Urinary bladder (tissue), 4 donors: ENCODE measurements around the gene CHPT1. TPM values are rescaled to one million over a fixed set of nuclear protein-coding genes. Genes with fewer than 3 reads are reported as not detected.
"Not testable (repeated sequence)": the region's sequence is repeated elsewhere in the genome, so short reads cannot be mapped to it uniquely, and the experiment has no call there.

Experiments used
- DNase-seq: peaks from one replicate; pipeline ENCODE4 v3.0.0-alpha.2; 2015; ENCODE audit errors: extremely low spot score
- H3K27ac ChIP-seq: one replicate; pipeline ENCODE4 v1.5.1; 2013; ENCODE audit warnings: low read depth, mild to moderate bottlenecking, moderate library complexity
- H3K36me3 ChIP-seq: one replicate; pipeline ENCODE4 v1.6.1; 2013; ENCODE audit warnings: mild to moderate bottlenecking, moderate library complexity; ENCODE audit not compliant: insufficient read depth
- H3K4me1 ChIP-seq: one replicate; pipeline ENCODE4 v1.6.1; 2013; ENCODE audit warnings: mild to moderate bottlenecking, moderate library complexity; ENCODE audit not compliant: insufficient read depth
- H3K4me3 ChIP-seq: one replicate; pipeline ENCODE4 v1.5.1; 2013; ENCODE audit warnings: low read depth, low read length
- WGBS: extraction: QIAGEN DNeasy Blood & Tissue Kit; methylation state at CpG from one replicate; pipeline ENCODE4 v1.1.7; 2013; 5-methylcytosine and 5-hydroxymethylcytosine counted together
- polyA plus RNA-seq: library from polyadenylated mRNA; stranded (reverse); fragments of 200-250 nt; gene quantifications from one replicate; pipeline ENCODE4 v1.2.3, GENCODE V29; 2013
- total RNA-seq: library from RNA; depleted of rRNA; stranded (reverse); fragments of >200 nt; gene quantifications from one replicate; pipeline ENCODE4 v1.2.3, GENCODE V29; 2014
- donor health status: healthy with polysubstance abuse.
- donor health status: healthy.

The CHPT1 gene
- total RNA-seq = 42.1 TPM
- 41.4 TPM for polyA plus RNA-seq

DNA sequence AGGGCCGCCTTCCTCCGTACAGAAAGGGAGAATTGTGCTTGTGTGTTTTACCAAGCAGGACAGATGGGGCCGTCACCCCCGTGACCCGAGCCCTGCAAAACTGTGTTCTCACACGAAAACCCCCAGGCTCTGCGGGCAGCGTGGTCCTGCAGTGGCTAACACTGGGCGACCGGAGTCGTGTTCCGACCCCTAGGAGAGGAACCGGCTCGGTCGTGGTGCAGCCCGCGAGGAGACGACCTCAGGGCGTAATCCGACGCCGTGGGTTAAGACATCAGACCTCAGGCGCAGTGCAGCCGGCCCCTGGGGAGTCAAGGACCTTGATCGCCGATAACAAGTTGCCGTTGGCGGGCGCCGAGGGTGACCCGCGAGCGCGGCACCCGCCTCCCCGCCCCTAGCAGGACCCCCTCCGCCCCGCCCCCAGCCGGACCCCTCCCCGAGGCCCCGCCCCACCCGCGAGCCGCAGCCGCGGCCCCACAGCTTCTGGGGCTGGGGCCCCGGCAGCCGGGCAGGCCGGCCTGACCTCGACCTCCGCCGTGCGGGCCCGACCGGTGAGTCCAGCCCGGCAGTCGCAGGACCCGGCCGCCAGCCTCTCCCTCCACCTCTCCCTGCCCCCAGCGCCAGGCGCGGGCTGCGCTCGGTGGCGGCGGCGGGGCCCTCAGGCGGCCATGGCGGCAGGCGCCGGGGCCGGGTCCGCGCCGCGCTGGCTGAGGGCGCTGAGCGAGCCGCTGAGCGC is at the start of gene CHPT1:
CHPT1 (plus strand) TSS at position 444 of the 733 bp plus-strand sequence; CDS start at position 666, 222 bp downstream.
- under 1% methylated on average over 80 of the region's 80 CpGs for WGBS
- peak within 1 kb of the TSS; percentile 95 for H3K27ac ChIP-seq
- peak within 1 kb of the TSS; percentile 94 for H3K4me3 ChIP-seq
- DNase-seq = no peak
- no peaks in the 10 kb centered on the region for H3K36me3 ChIP-seq
- peaks cover 1% of the 10 kb centered on the region for H3K4me1 ChIP-seq

DNA sequence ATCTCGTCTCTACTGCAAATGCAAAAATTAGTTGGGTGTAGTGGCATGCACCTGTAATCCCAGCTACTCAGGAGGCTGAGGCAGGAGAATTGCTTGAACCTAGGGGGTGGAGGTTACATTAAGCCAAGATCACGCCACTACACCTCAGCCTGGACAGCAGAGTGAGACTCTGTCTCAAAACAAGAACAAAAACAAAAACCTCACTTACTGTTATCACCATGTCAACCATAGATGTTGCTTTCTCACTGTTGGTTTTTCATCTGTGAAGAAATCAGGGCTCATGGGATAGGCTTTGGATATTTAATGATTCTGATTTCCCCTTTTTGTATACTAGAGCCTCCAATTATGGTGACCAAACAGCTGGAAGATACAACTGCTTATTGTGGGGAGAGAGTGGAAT is 49.7 kb upstream of the CHPT1 start:
- no peaks in the 10 kb centered on the region for H3K4me1 ChIP-seq
- H3K36me3 ChIP-seq = no peaks in the 10 kb centered on the region
- no peak for DNase-seq
- H3K4me3 ChIP-seq = no peak overlapping the region
- H3K27ac ChIP-seq = no peak overlapping the region
- WGBS = 86% methylated on average over 2 of the region's 2 CpGs

DNA sequence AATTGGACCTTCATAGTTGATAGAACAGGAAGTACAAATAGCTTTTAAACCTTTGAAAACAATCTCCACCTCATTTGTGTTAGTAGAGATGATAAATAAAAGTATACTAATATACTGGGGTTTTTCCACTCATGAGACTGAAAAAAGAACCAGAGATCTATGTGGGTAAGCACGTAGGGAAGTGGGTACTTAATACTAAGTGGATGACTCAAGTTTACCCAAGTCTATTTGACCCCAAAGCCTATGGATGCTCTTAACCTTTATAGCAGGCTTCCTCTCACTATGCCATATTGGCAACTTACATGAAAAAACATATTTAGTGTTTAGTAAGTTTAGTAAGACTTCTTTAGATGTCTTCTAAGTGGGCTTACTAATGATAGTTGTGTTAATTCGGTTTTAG is 49.2 kb upstream of the CHPT1 start:
- Histone ChIP-seq H3K4me1 (no peaks in the 10 kb centered on the region), H3K4me3 (no peak overlapping the region), H3K36me3 (no peaks in the 10 kb centered on the region), H3K27ac (no peak overlapping the region)
- WGBS = 65% methylated on average over 2 of the region's 2 CpGs
- DNase-seq = no peak

DNA sequence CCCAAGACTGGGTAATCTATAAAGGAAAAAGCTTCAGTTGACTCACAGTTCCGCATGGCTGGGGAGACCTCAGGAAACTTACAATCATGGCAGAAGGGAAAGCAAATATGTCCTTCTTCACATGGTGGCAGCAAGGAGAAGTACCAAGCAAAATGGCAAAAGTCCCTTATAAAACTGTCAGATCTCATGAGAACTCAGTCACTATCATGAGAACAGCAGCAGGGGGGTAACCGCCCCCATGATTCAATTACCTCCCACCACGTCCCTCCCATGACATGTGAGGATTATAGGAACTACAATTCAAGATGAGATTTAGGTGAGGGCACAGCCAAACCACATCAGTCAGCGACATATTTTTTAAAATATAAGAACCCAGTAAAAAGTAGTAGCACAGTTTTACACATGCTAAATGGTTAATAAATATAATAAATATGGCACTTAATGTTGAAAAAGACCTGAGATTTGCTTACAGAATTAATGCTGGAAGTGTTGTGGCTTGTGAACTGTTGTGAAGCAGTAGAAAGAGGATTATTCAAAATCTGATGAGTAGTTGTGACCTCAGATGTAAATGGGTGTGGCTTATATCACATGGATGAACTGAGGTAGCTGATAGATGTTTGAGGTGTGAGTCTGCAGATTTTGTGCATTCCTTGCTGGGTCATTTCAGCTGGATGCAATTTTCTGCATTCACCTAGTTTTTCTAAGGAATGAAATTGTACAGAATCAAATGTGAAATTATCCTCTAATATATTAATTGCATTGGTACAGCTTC is 46.9 kb upstream of the CHPT1 start:
- no peaks in the 10 kb centered on the region for H3K36me3 ChIP-seq
- H3K4me1 ChIP-seq = no peaks in the 10 kb centered on the region
- 76% methylated on average over 4 of the region's 4 CpGs for WGBS
- DNase-seq = no peak
- H3K4me3 ChIP-seq = no peak overlapping the region
- H3K27ac ChIP-seq = no peak overlapping the region

DNA sequence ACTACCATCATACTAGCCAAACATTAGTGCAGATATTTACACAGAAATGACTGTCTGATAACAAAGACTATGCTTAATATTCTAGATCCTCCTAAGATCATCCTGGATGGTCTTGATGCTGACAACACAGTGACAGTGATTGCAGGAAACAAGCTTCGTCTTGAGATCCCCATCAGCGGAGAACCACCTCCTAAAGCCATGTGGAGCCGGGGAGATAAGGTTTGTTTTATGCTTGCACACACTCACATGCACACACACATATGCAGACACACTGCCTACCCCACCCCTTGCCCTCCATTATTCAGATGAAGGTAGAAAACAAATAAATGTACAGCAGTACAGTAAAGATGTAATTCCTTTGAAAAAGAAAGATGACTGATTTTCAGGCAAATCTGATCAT is 44.4 kb upstream of the CHPT1 start:
- no peaks in the 10 kb centered on the region for H3K36me3 ChIP-seq
- no peak for DNase-seq
- H3K4me1 ChIP-seq = no peaks in the 10 kb centered on the region
- H3K27ac ChIP-seq = no peak overlapping the region
- H3K4me3 ChIP-seq = no peak overlapping the region
- 31% methylated on average over 3 of the region's 3 CpGs for WGBS

DNA sequence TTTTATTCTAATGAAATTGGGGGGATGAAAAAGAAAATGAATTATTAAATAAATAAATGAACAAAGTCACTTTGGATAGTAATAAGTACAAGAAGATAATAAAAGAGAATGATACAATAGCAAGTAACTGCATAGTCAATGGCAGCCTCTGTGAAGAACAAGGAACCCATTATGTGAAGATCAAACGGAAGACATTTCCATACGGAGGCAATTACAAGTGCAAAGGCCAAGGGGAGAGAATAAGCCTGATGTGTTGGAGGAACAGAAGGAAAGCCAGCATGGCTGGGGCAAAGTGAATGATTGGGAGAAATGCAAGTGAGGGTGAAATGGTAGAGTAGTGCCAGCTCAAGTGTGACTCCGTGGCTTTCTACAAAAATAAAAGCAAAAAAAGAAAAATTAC is 43.9 kb upstream of the CHPT1 start:
- WGBS = 53% methylated on average over 3 of the region's 3 CpGs

DNA sequence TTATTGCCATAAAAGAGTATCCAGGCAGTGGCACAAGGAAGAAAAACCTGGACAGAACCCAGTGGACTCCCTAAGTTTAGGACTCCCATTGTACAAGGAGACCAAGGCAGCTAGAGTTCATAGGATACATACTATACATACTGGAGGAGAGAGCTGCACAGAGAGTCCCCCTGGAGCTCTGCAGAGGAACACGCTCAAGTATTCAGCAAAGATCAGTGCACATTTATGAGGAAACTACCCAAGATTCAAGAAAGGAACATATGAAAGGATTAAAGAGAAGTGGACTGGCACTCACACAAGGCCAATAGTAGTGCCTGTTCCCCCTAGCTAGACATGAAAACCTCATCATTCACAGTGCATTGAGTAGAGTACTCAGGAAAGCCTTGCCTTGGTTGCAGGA is 43.0 kb upstream of the CHPT1 start:
- no peak overlapping the region for H3K27ac ChIP-seq
- DNase-seq = no peak
- no peak overlapping the region for H3K4me3 ChIP-seq
- no peaks in the 10 kb centered on the region for H3K4me1 ChIP-seq
- H3K36me3 ChIP-seq = no peaks in the 10 kb centered on the region
- WGBS = 87% methylated on average over 1 of the region's 1 CpG

More for the DNA sequence above, 43.9 kb upstream of the CHPT1 start:
- no peak for DNase-seq
- no peaks in the 10 kb centered on the region for H3K36me3 ChIP-seq
- H3K4me1 ChIP-seq = no peaks in the 10 kb centered on the region
- H3K27ac ChIP-seq = no peak overlapping the region
- H3K4me3 ChIP-seq = no peak overlapping the region

DNA sequence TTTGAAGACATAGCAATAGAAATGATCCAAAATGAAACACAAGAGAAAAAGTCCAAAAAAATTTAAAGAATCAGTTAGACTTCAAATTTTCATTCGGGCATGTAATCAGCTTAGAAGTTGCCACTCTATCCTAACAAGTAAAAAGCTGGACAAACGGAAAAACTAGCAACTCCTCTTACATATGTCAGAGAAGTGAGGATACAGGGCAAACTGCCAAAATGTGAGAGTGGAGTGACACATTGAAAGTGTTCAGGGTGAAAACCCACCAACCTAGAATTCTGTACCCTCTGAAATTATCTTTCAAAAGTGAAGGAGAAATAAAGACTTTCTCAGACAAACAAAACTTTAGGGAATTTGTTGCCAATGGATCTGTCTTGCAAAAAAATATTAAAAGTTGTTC is 42.0 kb upstream of the CHPT1 start:
- Histone ChIP-seq H3K4me3 (no peak overlapping the region), H3K27ac (no peak overlapping the region), H3K36me3 (no peaks in the 10 kb centered on the region), H3K4me1 (no peaks in the 10 kb centered on the region)
- no peak for DNase-seq
- WGBS = 51% methylated on average over 2 of the region's 2 CpGs

DNA sequence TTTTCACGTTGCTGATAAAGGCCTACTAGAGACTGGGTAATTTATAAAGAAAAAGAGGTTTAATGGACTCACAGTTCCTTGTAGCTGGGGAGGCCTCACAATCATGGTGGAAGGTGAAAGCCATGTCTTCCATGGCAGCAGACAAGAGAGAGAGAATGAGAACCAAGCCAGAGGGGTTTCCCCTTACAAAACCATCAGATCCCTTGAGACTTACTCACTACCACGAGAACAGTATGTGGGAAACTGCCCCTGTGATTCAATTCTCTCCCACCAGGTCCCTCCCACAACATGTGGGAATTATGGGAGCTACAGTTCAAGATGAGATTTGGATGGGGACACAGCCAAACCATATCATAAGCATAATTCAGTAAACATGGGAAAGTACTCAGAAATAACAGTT is 36.8 kb upstream of the CHPT1 start:
- H3K4me3 ChIP-seq, H3K4me1 ChIP-seq, DNase-seq, H3K27ac ChIP-seq, H3K36me3 ChIP-seq: not testable (repeated sequence)
- WGBS = 75% methylated on average over 2 of the region's 2 CpGs

DNA sequence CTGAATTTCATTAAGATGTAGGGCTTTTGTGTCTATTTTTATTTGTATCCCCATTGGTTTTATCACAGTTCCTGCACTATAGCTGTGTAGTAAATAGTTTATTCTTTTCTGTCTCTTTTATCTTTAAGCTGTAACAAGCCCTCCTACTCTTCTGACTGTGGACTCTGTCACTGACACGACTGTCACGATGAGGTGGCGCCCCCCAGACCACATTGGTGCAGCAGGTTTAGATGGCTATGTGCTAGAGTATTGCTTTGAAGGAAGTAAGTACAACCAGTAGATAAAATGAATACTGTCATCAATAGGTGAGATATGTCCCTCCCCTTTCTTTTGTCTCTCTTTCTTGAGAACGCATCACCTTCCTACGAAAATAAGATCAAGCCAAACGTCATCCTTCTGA is 34.1 kb upstream of the CHPT1 start:
- no peaks in the 10 kb centered on the region for H3K4me1 ChIP-seq
- no peak overlapping the region for H3K27ac ChIP-seq
- 77% methylated on average over 6 of the region's 6 CpGs for WGBS
- no peaks in the 10 kb centered on the region for H3K36me3 ChIP-seq
- no peak overlapping the region for H3K4me3 ChIP-seq
- no peak for DNase-seq

DNA sequence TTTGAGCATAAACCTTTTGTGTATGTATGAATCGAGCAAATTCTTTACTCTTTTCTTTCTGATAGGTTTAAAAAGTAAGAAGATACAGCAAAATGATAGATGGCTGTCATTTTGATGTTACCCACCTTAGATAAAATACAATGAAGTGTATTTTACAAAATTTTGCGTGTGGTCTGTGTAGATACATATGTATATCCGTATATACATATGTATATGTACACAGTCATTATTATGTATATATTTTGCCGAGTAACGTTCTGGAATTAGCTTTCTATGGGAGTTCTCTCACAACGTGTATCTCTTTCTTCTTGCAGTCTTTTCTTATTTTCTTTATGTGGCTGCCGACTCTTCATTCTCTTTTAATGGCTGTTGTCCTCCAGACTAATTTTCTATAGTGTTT is 32.4 kb upstream of the CHPT1 start:
- DNase-seq = no peak
- no peak overlapping the region for H3K27ac ChIP-seq
- WGBS = 69% methylated on average over 7 of the region's 7 CpGs
- no peak overlapping the region for H3K4me3 ChIP-seq
- H3K36me3 ChIP-seq = no peaks in the 10 kb centered on the region
- no peaks in the 10 kb centered on the region for H3K4me1 ChIP-seq

DNA sequence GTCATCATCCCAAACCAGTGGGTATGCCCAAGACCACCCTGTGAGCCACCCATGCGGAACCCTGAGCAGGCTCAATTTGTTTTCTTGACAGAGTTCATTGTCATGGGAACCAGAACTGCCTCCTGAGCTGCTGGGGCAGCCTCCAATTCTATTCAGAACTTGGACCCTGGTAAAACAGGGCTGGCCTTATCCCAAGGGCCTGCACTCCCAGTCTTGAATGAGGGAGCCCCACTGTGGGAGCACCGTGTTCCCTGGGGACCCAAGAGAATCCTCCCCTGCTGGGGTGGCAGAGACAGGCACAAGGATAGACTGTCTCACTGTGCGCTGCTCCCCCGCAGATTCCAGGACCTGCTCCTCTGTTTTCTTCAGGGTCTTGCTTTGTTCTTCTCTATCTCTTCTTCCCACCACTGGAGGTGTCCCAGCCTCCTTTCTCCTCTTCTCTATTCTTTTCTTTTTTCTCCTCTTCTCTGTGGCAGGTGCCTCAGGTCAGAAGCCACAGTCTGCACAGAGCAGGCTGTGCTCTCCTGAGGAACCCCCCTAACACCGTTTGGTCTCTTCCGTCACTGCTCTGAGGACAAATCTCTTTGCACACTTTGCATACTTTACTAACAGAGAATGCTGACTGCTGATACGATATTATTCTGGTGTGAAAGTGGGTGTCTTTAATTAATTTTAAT is 31.2 kb upstream of the CHPT1 start:
- no peak for DNase-seq
- Histone ChIP-seq H3K4me1 (no peaks in the 10 kb centered on the region), H3K36me3 (no peaks in the 10 kb centered on the region), H3K4me3 (no peak overlapping the region), H3K27ac (no peak overlapping the region)
- 78% methylated on average over 7 of the region's 7 CpGs for WGBS

DNA sequence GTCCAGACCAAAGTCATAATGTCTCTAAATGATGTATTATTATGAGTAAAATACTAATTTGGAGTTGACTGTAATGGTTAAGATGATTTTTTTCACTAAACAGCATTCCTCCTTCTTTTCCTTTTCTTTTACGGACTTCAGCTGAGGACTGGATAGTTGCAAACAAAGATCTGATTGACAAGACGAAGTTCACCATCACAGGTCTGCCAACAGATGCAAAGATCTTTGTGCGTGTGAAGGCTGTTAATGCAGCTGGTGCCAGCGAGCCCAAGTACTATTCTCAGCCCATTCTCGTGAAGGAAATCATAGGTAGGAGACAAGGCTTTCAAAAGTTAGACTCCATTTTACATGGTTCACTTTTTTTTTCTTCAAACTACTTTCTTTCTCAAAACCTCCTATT is 29.8 kb upstream of the CHPT1 start:
- Histone ChIP-seq H3K27ac (no peak overlapping the region), H3K36me3 (no peaks in the 10 kb centered on the region), H3K4me3 (no peak overlapping the region), H3K4me1 (no peaks in the 10 kb centered on the region)
- WGBS = 66% methylated on average over 5 of the region's 5 CpGs
- DNase-seq = no peak
